AG10803 (cell line): ENCODE results near the gene NUDT16L1.

Experiments used
- DNase-seq: peaks from one replicate; pipeline ENCODE4 v3.0.0; 2010; ENCODE audit warnings: low read depth
- H3K4me3 ChIP-seq: 2 replicates; pipeline ENCODE4 v1.5.1; 2011; ENCODE audit warnings: mild to moderate bottlenecking, low read length, control low read depth
- TF ChIP-seq, protein P1 (sequence below): conservative IDR thresholded peaks from 2 replicates; pipeline ENCODE4 v1.5.1; 2011; ENCODE audit warnings: mild to moderate bottlenecking, low read length, control low read depth, inconsistent platforms

NUDT16L1 gene

DNA sequence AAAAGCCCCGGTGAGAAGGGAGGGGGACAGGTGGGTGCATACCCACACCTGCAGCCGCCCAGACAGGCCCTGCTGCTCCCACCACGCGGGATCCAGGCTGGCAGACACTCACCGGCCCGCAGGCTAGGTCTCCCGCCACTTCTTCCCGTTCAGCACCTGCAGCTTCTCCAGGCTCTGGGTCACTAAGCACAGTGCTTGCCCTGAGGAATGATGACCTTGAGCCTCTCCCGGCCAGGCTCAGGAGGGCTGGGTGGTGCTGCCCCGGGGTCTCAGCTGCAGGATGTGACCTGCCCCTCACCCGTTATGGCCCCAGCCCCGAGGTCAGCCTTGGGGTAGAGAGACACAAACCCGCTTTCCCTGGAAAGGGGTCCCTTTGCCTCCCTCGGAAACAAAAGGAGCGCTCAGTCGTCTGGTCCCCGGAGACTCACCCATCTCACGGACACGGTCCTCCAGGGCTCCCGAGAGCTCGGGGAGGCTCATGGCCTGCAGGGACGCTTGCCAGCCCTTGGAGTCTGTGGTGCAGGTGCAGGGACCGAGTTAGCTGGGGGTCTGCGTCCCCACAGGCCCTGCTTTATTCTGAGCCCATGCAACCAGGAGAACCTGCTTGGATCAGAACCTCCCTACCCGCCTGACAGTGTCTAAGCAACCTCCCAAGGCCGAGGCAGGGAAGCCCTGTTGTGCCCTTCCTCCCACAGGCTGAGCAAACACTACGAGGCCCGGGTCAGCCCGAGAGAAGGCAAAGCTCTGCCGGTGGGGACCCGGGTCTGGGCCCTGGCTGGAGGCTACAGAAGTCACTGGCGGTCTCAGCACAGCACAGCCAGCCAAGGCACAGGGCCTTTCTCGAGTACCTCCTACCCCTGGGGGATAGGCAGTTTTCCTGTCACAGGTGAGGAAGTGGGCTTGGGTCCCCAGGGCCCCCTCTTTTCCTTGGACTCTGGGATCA is 3.8 kb downstream of the NUDT16L1 start:
- TF ChIP-seq, protein P1, sequence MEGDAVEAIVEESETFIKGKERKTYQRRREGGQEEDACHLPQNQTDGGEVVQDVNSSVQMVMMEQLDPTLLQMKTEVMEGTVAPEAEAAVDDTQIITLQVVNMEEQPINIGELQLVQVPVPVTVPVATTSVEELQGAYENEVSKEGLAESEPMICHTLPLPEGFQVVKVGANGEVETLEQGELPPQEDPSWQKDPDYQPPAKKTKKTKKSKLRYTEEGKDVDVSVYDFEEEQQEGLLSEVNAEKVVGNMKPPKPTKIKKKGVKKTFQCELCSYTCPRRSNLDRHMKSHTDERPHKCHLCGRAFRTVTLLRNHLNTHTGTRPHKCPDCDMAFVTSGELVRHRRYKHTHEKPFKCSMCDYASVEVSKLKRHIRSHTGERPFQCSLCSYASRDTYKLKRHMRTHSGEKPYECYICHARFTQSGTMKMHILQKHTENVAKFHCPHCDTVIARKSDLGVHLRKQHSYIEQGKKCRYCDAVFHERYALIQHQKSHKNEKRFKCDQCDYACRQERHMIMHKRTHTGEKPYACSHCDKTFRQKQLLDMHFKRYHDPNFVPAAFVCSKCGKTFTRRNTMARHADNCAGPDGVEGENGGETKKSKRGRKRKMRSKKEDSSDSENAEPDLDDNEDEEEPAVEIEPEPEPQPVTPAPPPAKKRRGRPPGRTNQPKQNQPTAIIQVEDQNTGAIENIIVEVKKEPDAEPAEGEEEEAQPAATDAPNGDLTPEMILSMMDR: no peak
- no peak for DNase-seq
- H3K4me3 ChIP-seq: no peak overlapping the region

GRCh38 chr16:4697848-4698291 is 4.5 kb downstream of the NUDT16L1 start:
- TF ChIP-seq, protein P1: no peak
- DNase-seq: no peak
- H3K4me3 ChIP-seq: no peak overlapping the region

DNA sequence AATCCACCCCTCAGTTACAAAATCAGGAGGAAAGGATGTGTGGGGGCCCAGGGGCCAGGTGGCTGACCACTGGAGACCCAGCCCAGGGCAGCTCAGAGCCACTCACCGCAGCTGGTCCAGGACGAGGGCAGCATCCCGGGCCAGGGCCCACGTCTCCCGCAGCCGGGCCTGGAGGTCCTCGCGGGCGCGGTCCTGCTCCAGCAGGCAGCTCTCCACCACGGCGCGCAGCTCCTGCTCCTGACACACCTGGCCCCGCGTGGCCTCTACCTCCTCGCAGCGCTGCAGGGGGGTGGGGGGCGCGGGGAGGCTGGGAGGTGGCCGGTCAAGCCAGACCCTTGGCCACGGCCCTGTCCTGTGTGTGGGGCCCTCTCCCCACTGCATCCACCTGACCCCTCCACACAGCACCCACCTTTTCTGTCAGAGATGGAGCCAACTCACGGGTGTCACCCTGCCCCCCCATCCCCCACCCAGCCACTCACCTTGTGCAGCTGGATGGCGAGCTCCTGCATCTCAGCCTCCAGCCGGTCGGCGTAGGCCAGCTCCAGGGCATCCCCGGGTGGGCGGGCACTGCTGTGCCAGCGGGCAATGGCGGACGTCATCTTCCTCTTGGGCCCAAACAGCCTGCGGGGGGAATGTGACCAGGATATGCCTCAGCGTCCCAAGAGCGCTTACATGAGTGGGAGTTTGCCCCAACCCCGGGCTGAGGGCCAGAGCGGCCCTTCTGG is 5.1 kb downstream of the NUDT16L1 start:
- TF ChIP-seq, protein P1: no peak
- no peak overlapping the region for H3K4me3 ChIP-seq
- no peak for DNase-seq

DNA sequence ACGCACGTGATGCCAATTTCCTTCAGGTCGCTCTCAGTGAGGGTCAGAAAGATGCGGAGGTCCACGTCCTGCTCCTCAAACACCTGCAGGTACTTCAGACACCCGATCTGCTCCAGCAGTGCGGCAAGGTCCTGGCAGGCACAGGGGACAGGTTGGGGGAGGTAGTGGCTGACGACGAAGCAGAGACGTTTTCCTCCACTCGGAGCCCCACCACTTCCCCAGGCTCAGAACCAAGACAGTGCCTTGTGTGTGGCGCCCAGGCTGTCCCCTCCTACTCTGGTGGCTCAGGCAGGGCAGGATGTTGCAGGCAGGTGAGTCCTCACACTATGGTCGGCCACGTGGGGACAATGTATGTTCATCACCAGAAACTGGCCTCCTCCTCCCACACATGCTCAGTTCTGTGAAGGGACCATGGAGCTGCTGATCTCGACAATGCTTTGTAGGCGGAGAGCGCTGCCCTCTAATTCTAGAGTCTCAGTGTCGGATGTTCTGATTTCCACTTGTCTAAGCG is 5.7 kb downstream of the NUDT16L1 start:
- no peak for DNase-seq
- TF ChIP-seq, protein P1: no peak
- H3K4me3 ChIP-seq: no peak overlapping the region

DNA sequence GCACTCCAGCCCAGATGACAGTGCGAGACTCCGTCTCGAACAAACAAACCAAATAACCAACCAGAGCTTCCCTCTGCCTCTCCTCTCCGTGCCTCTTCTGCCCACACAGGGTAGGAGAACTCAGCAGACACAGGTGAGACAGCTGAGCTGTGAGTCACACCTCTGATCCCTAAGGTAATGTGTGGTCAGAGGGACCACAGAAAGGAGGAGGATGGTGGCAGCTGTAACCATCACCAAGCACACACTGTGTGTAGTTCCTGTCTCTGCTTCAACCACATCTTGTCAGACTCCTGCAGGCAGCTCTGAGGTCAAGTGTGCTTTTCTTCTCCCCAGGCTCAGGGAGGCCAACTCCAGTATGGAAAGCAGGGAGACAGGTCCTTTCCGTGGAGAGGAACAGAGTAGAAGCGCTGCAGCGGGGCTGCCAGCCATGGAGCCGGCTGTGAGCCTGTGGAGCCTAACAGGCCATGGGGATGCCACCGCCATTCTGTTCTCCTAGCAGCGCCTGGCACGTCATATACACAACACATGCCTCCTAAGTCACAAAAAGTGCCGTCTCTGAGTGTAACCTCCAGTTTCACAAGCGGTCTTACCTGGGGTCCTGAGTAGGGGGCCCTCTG is 7.1 kb downstream of the NUDT16L1 start:
- no peak overlapping the region for H3K4me3 ChIP-seq
- TF ChIP-seq, protein P1: no peak
- no peak for DNase-seq

- no peak overlapping the region for H3K4me3 ChIP-seq
- TF ChIP-seq, protein P1: no peak
- no peak for DNase-seq
Measured at GRCh38 chr16:4700997-4701743, 7.8 kb downstream of the NUDT16L1 start.
